ENCODE measurements around the gene CD2AP.

The CD2AP gene

DNA sequence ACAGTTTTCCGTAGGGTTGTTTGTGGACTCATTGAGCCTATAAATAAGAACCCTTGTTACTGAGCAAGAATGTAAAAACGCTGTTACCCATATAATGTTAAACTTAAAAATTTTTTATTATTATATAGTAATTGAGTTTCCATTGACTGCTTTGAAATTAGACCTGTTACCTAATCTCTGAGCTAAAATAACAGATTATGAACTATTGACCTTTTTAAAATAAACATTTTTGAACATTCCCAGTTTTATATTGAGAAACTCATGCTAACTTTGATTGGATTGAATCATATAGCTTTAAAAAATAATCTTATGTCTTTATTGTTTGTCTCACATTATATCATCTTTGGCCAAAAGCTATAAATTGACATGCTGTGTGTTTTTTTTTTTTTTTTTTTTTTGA, 95.5 kb downstream of the CD2AP start:
- no peak for DNase-seq

GRCh38 chr6:47574789-47575188, 97.2 kb downstream of the CD2AP start:
- DNase-seq = no peak

DNA sequence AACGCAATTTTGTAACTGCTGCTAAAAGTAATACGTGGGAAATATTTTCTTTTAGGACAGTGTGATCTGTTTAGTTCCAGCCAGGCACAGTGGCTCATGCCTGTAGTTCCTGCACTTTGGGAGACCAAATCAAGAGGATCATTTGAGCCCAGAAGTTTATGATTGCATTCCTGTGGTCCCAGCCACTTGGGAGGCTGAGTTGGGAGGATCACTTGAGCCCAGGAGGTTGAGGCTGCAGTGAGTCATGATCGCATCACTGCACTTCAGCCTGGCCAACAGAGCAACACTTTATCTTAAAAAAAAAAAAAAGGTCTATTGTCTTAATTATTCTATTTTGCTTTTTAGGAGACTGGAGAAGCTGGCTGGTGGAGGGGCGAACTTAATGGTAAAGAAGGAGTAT, 101.5 kb downstream of the CD2AP start:
- DNase-seq = no peak

- DNase-seq = no peak
Measured at GRCh38 chr6:47581591-47581990, 104.0 kb downstream of the CD2AP start.

GRCh38 chr6:47587493-47587892, 109.9 kb downstream of the CD2AP start:
- DNase-seq = no peak

GRCh38 chr6:47592131-47592840, 114.7 kb downstream of the CD2AP start:
- DNase-seq = no peak

GRCh38 chr6:47593979-47594378, 116.4 kb downstream of the CD2AP start:
- DNase-seq = no peak

DNA sequence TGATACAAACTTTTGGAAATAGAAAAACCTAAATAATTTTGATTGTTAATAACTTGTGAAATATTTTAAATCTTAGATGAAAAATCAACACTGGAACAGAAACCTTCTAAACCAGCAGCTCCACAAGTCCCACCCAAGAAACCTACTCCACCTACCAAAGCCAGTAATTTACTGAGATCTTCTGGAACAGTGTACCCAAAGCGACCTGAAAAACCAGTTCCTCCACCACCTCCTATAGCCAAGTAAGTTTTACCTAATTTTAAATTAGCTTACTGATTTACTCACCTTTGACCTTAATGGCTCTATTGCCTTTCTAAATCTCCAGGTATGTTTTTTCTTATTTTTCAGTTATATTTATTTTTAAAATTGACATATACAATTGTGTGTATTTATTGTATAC, 118.2 kb downstream of the CD2AP start:
- no peak for DNase-seq

DNA sequence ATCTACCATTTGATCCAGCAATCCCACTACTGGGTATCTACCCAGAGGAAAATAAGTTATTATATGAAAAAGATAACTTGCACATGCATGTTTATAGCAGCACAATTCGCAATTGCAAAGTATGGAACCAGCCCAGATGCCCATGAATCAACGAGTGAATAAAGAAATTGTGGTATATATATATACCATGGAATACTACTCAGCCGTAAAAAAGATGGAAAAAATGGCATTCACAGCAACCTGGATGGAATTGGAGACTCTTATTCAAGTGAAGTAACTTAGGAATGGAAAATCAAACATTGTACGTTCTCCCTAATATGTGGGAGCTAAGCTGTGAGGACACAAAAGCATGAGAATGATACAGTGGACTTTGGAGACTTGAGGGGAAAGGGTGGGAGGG, 120.8 kb downstream of the CD2AP start:
- DNase-seq = no peak

- no peak for DNase-seq
Measured at GRCh38 chr6:47599512-47599911, 121.9 kb downstream of the CD2AP start.

- no peak for DNase-seq
Measured at GRCh38 chr6:47603227-47603626, 125.6 kb downstream of the CD2AP start.

DNA sequence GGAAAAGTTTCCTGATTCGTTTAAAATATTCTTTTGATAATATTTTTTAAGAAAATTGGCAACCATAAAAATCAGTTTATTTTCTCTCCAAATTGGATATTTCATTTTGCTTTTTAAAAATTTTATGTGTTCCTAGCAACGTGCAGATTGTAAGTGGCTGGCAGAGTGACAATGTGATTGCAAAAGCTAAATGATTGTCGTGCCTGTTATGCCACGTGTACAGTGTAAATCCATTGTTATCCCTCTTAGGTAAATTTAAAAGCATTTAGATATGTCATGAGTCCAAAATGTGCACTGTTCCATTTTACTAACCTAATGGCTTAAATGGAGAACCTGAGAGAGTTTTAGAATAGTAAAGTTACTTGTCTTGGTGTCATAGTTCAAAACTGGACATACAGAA, 126.4 kb downstream of the CD2AP start:
- no peak for DNase-seq

DNA sequence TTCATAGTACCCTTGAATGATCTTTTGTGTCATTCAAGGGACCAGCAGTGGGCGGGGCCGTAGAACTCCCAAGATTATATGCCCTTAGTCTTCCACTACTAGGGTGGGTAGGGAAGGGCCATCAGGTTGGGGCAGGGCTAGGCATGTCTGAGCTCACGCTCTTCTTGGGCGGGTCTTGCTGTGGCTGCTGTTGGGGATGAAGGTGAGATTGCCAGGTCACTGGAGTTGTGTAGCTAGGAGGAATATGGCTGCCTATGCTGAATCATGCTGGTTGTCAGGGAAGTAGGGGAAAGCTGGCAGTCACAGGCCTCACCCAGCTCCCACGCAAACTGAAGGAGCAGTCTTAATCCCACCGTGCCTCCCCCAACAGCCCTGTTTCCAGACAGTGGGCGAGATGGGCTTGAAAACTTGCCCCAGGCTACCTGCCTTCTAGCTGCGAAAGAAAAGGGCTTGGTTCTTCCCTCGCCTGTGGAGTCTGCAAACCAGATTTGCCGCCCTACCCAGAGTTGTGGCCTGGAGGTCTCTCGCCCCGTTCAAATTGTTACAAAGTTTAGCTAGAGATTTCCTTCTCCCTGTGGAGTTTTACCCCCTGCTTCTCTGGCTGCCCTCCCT, 144.4 kb downstream of the CD2AP start:
- DNase-seq = no peak

GRCh38 chr6:47626782-47627181, 149.2 kb downstream of the CD2AP start:
- no peak for DNase-seq

GRCh38 chr6:47628448-47629272, 151.1 kb downstream of the CD2AP start:
- DNase-seq = no peak

- DNase-seq = no peak
Measured at GRCh38 chr6:47629954-47630353, 152.4 kb downstream of the CD2AP start.

- DNase-seq = no peak
Measured at GRCh38 chr6:47630587-47630986, 153.0 kb downstream of the CD2AP start.

DNA sequence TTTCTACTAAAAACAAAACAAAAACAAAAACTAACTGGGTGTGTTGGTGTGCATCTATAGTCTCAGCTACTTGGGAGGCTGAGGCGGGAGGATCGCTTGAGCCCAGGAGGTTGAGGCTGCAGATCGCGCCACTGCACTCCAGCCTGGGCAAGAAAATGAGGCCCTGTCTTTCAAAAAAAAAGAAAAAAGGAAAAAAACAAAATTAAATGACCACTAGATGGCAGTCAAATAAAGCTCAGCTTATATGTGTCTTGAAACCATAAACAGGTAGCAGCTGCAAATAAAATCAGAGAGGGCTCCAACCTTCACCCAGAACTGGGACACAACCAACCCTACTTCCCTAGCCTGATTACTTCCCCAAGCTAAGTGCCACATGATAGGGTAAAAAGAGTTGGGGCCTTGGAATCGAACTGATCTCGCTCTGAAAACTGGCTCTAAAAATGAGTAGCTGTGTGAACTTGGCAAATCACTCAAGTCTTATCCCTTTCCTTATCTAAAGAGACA, 153.7 kb downstream of the CD2AP start:
- no peak for DNase-seq

- no peak for DNase-seq
Measured at GRCh38 chr6:47631797-47632196, 154.2 kb downstream of the CD2AP start.

DNA sequence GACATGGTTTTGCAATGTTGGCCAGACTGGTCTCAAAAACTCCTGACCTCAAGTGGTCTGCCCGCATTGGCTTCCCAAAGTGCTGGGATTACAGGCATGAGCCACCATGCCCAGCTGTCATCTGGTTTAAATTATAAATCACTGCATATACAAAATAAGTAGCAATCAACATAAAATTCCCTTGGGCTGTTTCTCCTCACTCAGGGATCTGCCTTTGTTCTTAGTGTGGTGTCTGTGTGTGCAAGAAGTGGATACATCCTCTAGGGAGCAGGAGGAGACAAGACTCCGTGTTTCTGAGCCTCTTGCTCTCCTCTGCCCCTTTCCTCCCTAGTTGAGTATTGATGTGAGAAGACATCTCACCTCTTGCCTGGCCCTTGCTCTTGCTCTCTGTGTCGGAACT, 155.6 kb downstream of the CD2AP start:
- DNase-seq = no peak

DNA sequence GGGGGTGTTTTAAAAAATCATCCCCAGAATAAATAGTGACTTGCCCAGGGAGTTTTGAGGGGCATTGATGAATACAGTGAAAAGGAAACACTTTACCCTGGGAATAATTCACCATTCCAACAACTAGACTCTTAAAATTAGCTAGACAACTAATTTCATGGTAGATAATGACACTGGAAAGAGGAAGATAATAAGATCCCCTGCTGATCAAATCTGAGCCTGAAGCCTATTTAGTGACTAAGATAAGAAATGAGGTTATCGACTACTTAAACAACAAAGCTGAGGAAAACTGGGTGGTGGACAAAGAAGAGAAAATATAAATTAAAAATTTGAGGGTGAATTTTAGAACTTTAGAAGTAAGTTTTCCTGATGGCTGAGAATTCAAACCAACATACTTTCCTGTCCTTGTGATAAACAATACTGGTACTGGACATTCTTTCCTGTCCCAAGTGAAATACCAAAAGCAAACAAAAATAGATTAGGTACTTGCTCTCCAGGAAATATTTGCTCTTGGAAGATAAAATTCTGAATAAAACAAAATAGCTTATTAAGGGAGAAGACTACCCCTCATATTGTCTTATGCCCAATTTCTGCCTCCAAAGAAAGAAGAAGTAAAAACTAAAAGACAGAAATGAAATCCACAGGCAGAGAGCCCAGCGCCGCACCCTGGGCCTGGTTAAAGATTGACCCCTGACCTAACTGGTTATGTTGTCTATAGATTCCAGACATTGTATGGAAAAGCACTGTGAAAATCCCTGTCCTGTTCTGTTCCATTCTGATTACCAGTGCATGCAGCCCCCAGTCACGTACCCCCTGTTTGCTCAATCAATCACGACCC, 156.8 kb downstream of the CD2AP start:
- DNase-seq = no peak

GRCh38 chr6:47646689-47647088, 169.1 kb downstream of the CD2AP start:
- DNase-seq = no peak

- DNase-seq = no peak
Measured at GRCh38 chr6:47647188-47647587, 169.6 kb downstream of the CD2AP start.

Data from DMS79 (cell line).